HEK293 (cell line): ENCODE results near the gene RPP30.

Source experiments
- CTCF ChIP-seq: fragments of 450-650 bp; formaldehyde crosslinking; IDR thresholded peaks from 2 replicates; pipeline ENCODE4 v1.5.1; 2016; ENCODE audit warnings: missing biosample characterization, missing genetic modification characterization
- GLI4 ChIP-seq: fragments of 450-650 bp; formaldehyde crosslinking; IDR thresholded peaks from 2 replicates; pipeline ENCODE4 v1.5.1; 2016; ENCODE audit warnings: missing biosample characterization, missing genetic modification characterization
- RBAK ChIP-seq: fragments of 450-650 bp; formaldehyde crosslinking; IDR thresholded peaks from 2 replicates; pipeline ENCODE4 v1.5.1; 2016; ENCODE audit warnings: missing biosample characterization, missing genetic modification characterization
- REST ChIP-seq: fragments of 450-650 bp; formaldehyde crosslinking; IDR thresholded peaks from 2 replicates; pipeline ENCODE4 v1.5.1; 2016; ENCODE audit warnings: missing biosample characterization, missing genetic modification characterization
- SP2 ChIP-seq: fragments of 450-650 bp; formaldehyde crosslinking; IDR thresholded peaks from 2 replicates; pipeline ENCODE4 v1.5.1; 2016; ENCODE audit warnings: missing biosample characterization, missing genetic modification characterization
- YY1 ChIP-seq: fragments of 450-650 bp; formaldehyde crosslinking; IDR thresholded peaks from 2 replicates; pipeline ENCODE4 v1.5.1; 2018; ENCODE audit warnings: missing biosample characterization, missing genetic modification characterization
- ZNF16 ChIP-seq: fragments of 450-650 bp; formaldehyde crosslinking; IDR thresholded peaks from 2 replicates; pipeline ENCODE4 v1.5.1; 2016; ENCODE audit warnings: low read depth, missing biosample characterization, missing genetic modification characterization
- ZNF214 ChIP-seq: fragments of 450-650 bp; formaldehyde crosslinking; IDR thresholded peaks from 2 replicates; pipeline ENCODE4 v1.5.1; 2017; ENCODE audit warnings: missing biosample characterization, mild to moderate bottlenecking, missing genetic modification characterization, borderline replicate concordance
- ZNF488 ChIP-seq: fragments of 450-650 bp; formaldehyde crosslinking; IDR thresholded peaks from 2 replicates; pipeline ENCODE4 v1.5.1; 2016; ENCODE audit warnings: missing biosample characterization, missing genetic modification characterization
- ZNF747 ChIP-seq: fragments of 450-650 bp; formaldehyde crosslinking; IDR thresholded peaks from 2 replicates; pipeline ENCODE4 v1.5.1; 2016; ENCODE audit warnings: missing biosample characterization, missing genetic modification characterization
- TF ChIP-seq, protein P1 (sequence below): fragments of 450-650 bp; formaldehyde crosslinking; IDR thresholded peaks from 2 replicates; pipeline ENCODE4 v1.5.1; 2016; ENCODE audit warnings: missing biosample characterization, missing genetic modification characterization

DNA sequence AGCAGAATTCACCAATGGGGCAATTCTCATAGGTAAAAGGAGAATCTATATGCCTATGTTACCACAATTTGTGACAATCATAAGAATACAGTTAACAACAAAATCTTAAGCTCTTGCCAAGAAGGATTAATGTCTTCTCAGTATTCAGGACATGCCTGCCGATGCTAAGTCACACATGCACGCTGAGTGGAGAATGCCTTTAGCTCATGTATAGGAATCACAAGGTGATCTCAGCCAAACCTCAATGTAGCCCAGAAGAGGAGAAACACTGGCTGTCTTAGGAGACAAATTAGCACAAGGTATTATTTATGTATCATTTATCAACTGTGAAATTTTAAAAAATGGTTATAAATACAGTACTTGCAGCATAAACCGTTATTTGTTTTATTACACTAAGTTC, 16.6 kb upstream of the RPP30 start:
- TF ChIP-seq YY1 (tag by site-specific recombination): no peak
- TF ChIP-seq ZNF16: no peak
- no peak for TF ChIP-seq RBAK (tag by site-specific recombination)
- no peak for TF ChIP-seq GLI4 (tag by site-specific recombination)
- no peak for TF ChIP-seq ZNF214
- no peak for TF ChIP-seq ZNF747
- TF ChIP-seq ZNF488 (tag by site-specific recombination): no peak
- TF ChIP-seq, protein P1, sequence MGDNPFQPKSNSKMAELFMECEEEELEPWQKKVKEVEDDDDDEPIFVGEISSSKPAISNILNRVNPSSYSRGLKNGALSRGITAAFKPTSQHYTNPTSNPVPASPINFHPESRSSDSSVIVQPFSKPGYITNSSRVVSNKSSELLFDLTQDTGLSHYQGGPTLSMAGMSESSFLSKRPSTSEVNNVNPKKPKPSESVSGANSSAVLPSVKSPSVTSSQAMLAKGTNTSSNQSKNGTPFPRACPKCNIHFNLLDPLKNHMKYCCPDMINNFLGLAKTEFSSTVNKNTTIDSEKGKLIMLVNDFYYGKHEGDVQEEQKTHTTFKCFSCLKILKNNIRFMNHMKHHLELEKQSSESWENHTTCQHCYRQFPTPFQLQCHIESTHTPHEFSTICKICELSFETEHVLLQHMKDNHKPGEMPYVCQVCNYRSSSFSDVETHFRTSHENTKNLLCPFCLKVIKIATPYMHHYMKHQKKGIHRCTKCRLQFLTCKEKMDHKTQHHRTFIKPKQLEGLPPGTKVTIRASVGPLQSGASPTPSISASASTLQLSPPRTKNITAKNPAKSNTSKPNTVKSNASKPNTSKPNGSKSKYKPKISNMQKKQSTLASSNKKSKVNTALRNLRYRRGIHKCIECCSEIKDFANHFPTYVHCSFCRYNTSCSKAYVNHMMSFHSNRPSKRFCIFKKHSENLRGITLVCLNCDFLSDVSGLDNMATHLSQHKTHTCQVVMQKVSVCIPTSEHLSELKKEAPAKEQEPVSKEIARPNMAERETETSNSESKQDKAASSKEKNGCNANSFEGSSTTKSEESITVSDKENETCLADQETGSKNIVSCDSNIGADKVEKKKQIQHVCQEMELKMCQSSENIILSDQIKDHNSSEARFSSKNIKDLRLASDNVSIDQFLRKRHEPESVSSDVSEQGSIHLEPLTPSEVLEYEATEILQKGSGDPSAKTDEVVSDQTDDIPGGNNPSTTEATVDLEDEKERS (tag by site-specific recombination): no peak
- TF ChIP-seq REST: no peak
- TF ChIP-seq CTCF (tag by site-specific recombination): no peak
- TF ChIP-seq SP2 (tag by site-specific recombination): no peak
